Measurements from ENCODE around the gene TVP23C. TPM values are rescaled to one million over a fixed set of nuclear protein-coding genes. Genes with fewer than 3 reads are reported as not detected.
A peak's percentile ranks its signal among the peaks of the same experiment; 100 is the strongest.

TVP23C gene
- total RNA-seq, 4 donors from 2014 or later = 9.9 to 31.7 (median 22.9) TPM

DNA sequence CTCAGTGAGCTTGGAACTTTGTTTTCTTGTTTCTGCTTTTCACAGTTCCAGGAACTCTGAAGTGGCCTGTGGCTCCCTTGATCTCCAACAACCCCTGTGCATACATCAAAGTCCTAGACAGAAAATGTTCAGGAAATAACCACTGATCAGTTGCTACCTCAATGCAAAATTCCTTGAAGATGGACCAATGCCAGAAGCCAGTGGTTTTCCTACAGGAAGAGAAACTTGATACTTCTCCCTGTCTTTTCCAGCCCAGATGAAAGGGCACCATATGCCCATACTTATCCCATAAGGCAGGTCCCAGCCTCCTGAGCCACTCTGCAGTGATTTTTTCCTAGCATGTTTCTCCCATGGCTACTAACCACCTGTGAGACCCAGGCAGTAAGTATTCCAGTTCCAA is 83.6 kb downstream of the TVP23C start:
- no peaks in the 10 kb centered on the region for H3K36me3 ChIP-seq
- no peak overlapping the region for H3K4me3 ChIP-seq
- H3K27ac ChIP-seq = peak overlapping the region in 1 of 4 donors; percentile 56
- no peaks in the 10 kb centered on the region for H3K27me3 ChIP-seq
- DNase-seq (ENCODE audit: low spot score in 2 of 2) = no peak
- H3K9me3 ChIP-seq = no peaks in the 10 kb centered on the region
- TF ChIP-seq POLR2A (IDR thresholded peaks at IDR 0.05) (no peak), CTCF (IDR thresholded peaks at IDR 0.05) (no peak), EP300 (IDR thresholded peaks at IDR 0.05) (no peak)
- H3K4me1 ChIP-seq = peaks cover 0 to 43% (median 6%) of the 10 kb centered on the region in 4 donors

GRCh38 chr17:15478845-15479244 is 84.4 kb downstream of the TVP23C start:
- DNase-seq (ENCODE audit: low spot score in 2 of 2) = no peak
- WGBS, 2 donors = 85 to 88% methylated on average over 5 of the region's 5 CpGs
- Histone ChIP-seq H3K4me3 (no peak overlapping the region), H3K36me3 (no peaks in the 10 kb centered on the region), H3K27me3 (no peaks in the 10 kb centered on the region), H3K27ac (peak overlapping the region in 2 of 4 donors; percentile 21 to 56), H3K4me1 (peaks cover 0 to 46% (median 6%) of the 10 kb centered on the region in 4 donors), H3K9me3 (no peaks in the 10 kb centered on the region)
- TF ChIP-seq CTCF (IDR thresholded peaks at IDR 0.05) = no peak

DNA sequence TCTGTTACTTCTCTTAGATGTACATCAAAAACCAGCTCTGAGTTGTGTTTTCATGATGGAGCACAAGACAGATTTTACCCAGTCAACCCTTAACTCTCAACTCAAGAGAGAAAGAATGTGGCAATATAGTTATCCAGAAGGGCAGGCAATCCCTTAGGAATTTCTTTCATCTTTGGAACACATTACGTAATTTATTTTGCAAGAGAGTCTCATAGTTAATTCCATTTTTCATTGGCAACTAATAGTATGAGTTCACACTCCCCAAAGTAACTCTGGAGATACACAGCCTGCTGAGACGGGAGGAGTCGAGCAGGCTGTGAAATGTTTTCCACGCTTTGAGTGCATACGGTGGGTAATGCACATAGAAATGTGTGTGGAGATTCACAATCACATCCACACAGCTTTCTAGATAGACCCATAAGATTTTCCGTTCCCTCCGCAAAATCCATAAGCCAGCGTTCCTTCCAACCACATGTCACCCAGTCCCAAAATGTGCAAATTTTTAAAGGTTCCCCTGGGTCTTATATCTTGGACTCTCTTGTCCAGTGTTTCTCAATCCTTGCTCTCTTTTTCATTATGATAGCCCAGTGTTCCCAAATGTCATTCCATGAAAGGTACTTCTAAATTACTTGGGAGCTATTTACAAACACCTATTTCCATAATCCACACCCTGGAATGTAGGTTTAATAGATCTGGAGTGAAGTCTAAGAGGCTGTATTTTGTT is 87.5 kb downstream of the TVP23C start:
- DNase-seq (ENCODE audit: low spot score in 2 of 2) = peak in 1 of 2 donors; percentile 25
- Histone ChIP-seq H3K36me3 (no peaks in the 10 kb centered on the region), H3K27me3 (no peaks in the 10 kb centered on the region), H3K27ac (peak overlapping the region; percentile 6 to 85 (median 70)), H3K4me3 (no peak overlapping the region), H3K9me3 (no peaks in the 10 kb centered on the region), H3K4me1 (peaks cover 0 to 46% (median 6%) of the 10 kb centered on the region in 4 donors)
- WGBS, 2 donors = 66 to 67% methylated on average over 8 of the region's 8 CpGs
- TF ChIP-seq EP300 (IDR thresholded peaks at IDR 0.05) (peak; percentile 41 to 80), CTCF (IDR thresholded peaks at IDR 0.05) (no peak), POLR2A (IDR thresholded peaks at IDR 0.05) (no peak)

DNA sequence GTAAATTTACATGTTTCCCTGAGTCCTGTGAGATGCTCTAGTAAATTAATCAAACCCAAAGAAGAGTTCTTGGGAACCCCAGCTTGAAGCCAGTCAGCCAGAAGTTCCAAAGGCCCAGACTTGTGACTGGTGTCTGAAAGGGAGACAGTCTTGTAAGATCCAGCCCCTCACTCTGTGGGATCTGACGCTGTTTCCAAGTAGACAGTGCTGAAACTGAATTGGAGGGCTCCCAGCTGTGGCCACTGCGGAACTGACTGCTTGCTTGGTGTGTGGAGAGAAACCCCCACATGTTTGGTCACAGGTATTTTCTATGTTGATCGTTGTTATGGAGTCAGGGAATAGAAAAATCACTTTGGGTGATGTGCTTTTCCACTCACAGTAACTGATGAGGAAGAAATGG is 90.4 kb downstream of the TVP23C start:
- H3K36me3 ChIP-seq = no peaks in the 10 kb centered on the region
- H3K4me1 ChIP-seq = peaks cover 0 to 48% (median 2%) of the 10 kb centered on the region in 4 donors
- 67 to 75% methylated on average over 3 of the region's 3 CpGs for WGBS, 2 donors
- no peak for DNase-seq (ENCODE audit: low spot score in 2 of 2)
- no peak overlapping the region for H3K4me3 ChIP-seq
- H3K27ac ChIP-seq = peak overlapping the region in 1 of 4 donors; percentile 22
- no peaks in the 10 kb centered on the region for H3K27me3 ChIP-seq
- TF ChIP-seq CTCF (IDR thresholded peaks at IDR 0.05) (no peak), POLR2A (IDR thresholded peaks at IDR 0.05) (no peak), EP300 (IDR thresholded peaks at IDR 0.05) (no peak)
- no peaks in the 10 kb centered on the region for H3K9me3 ChIP-seq

- Histone ChIP-seq H3K4me1 (peaks cover 0 to 34% (median 2%) of the 10 kb centered on the region in 4 donors), H3K27me3 (no peaks in the 10 kb centered on the region), H3K27ac (no peak overlapping the region), H3K36me3 (no peaks in the 10 kb centered on the region), H3K4me3 (no peak overlapping the region), H3K9me3 (no peaks in the 10 kb centered on the region)
- WGBS, 2 donors = 55 to 58% methylated on average over 7 of the region's 7 CpGs
- DNase-seq (ENCODE audit: low spot score in 2 of 2) = no peak
- TF ChIP-seq POLR2A (IDR thresholded peaks at IDR 0.05) (no peak), CTCF (IDR thresholded peaks at IDR 0.05) (no peak), EP300 (IDR thresholded peaks at IDR 0.05) (no peak)
Measured at GRCh38 chr17:15470536-15470935, 92.7 kb downstream of the TVP23C start.
